Hematopoietic multipotent progenitor cell treated with erythropoietin and hydrocortisone succinate and interleukin-3 and kit ligand, for 17 days (in vitro differentiated cells): ENCODE results near the gene ATP5ME.
"Not testable (repeated sequence)": the region's sequence is repeated elsewhere in the genome, so short reads cannot be mapped to it uniquely, and the experiment has no call there.

Source experiments
- DNase-seq: peaks from one replicate; pipeline ENCODE4 v3.0.0-alpha.2; 2015; ENCODE audit warnings: low spot score

ATP5ME gene

DNA sequence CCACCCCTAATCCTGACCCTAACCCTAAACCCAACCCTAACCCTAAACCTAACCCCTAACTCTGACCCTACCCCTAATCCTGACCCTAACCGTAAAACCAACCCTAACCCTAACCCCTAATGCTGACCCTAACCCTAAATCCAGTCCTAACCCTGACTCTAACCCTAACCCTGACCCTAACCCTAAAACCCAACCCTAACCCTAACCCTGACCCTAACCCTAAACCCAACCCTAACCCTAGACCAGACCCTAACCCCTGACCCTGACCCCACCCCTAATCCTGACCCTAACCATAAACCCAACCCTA lies 30.8 kb upstream of the ATP5ME start:
- DNase-seq, result no peak

DNA sequence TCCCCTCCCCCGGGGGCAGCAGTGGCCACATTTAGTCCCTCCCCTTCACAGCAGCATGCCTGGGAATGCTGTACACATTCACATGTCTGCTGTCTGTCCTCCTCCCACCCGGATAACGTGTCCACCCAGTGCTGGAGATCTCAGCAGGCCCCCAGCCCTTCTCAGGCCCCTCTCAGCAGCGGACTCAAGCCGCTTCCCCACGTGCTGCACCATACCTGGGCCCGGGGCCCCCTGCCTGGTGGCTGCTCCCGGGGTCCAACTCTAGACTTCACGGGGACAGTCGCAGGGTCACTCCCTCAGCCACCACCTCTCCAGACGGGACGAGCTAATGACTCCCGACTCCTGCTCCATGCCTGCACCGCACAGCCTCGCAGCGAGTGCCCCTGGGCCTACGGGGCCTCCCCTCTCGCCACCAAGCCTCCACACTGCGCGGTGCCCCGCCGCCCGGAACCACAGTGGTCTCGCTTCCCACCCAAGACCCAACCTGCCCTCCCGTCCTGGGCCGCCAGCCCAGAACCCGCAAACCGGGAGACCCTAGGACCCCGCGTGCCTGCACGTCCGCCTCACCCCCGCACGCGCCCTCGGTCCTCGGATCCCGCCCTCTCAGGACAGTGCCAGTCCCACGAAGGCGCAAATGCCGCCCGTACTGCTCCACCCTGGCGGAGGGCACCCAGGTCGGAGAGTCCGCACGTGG lies 30.3 kb upstream of the ATP5ME start:
- DNase-seq, result no peak

DNA sequence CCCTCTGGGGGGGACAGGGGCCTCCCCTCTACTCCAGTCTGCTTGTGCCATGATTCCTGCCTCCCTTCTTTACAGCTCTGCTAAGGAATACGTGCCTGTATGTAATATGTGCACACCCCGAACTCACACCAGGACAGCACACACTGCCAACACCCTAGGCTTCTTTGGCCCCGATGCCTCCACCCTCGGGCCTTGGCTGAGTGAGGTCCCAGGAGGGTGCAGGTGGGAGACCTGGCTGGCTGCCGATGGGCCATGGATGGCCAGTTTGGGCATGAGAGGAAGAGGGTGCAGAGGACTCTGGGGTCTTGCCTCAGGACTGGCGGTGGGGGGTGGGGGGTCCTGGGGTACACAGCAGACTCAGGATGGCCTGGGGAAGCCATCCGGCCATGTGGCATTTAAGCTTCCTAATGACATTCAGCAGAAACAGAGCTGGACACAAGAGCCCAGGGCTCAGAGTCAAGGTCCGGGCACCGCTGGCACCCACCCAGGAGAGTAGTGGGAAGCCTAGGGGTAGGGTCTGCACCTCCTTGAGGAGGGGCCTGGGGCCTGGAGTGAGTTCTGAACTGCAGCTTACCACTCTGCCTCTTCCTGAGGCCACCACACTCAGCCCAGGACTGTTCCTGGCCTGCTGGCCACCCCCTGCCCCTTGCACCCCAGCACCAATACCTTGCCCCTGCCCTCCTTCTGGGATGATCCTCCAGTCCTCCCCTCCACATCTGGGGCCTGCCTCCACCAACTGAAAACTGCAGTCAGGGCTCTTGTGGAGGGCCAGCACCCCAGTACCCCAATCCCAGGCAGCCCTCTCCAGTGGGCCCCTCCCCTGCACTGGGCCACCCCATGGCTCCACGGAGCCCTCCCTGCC lies 29.5 kb upstream of the ATP5ME start:
- DNase-seq, result no peak

DNA sequence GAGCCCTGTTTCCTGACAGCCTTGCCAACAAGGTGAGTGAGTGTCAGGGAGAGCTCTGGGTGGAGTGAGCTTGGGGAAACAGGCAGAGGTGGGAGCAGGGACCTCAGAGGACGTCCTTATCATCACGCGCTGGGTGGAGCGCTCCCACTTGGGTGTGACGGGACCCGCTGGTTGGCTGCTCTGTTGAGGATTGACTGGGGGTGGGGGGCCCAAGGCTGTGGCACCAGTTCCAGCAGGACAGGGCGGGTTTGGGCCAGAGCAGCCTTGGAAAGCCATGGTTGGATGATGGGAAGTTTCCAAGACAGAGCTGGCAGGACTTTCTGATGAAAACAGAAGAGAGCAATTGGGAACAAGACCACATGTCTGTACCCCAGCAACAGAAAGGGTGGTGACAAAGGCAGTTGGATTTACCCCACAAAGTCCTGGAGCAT lies 28.6 kb upstream of the ATP5ME start:
- peak; percentile 43 for DNase-seq

DNA sequence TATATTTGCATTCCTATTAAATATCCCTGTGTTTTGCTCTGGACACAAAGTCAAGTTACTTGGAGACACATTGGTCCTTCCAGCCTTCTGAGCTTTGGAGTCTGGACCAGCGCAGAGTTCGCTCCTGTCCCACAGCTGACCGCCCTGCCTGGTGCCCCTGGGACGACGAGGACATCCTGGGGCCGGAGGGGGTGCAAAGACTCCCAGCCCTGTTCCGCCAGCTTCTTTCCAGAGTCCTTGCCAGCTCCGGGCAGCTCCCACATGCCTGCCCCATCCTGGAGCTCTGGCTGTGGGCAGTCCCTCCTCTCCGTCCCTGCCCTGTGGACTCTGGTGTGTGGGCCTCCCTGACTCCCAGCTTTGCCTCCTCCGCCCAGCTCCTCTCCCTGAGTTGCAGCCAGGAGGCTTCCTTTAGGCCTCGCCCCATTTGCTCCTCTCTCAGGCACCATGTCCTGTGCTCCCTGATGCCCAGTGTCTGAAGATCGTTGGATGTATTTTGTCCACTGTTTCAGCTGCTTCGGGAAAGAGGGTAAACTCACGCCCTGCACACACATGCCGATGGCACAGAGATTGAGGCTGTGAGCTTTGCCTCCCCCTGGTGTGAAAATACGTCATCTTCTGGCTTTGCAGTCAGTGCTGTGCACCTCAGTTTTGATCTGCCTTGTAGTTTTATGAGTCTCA lies 26.6 kb upstream of the ATP5ME start:
- no peak for DNase-seq

DNA sequence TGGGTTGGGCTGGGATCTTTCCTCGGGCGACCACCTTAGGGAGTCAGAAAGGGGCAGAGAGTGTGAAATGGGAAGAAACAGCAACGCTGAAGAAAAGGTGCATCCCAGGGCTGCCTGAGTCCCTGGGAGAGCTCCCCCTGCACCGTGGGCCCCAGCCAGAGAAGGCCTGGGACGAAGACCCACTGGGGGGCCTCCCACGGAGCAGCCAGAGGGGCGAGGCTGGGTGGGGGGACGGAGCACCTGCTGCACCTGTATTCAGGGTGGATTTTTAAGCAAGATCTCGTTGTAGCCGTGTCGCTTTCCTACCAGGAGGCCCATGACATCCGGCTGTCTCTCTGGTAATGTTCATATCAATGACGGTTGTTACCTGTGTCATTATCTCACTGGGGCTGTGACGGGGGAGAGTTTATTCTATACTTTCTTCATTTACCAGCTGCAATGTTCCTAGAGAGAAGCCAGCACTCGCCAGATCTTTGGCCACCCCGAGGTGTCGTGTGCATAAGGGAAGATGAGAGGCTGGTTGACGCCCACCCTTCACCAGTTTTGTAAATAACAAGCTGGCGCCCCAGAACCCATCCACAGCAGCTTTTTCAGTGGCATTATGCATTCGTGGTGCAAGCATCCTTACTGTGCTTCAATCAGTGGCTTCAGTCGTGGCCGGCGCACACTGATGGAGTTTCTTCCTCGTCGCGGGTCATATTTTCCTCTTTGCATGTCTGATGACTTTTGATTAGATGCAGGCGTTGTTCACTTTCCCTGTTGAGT lies 25.9 kb upstream of the ATP5ME start:
- no peak for DNase-seq

DNA sequence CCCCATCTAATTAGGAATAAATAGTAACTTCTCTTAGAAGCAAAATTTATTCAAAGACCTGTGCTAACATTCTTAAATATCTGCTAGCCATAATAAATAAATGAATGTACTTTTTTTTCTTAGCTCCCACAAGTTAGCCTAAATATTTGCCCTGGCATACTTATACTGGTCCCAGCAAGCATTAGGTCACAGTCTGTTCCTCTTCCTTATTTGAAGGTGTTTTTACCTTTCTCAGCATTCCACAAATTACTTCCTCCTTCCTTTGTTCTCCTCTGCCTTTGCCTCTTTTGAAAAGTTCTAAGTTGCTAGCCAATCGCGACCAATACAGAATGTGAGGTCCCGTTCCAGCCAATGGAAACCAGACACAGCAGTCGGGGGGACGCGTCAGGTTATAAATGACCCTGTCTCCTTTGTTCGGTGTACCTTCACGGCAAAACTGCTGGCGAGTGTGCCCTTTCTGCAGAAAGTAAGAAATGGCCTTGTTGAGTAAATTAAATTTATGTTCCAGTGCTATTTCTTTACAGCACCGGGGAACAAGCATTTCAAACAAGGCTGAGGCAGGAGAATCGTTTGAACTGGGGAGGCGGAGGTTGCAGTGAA lies 20.4 kb upstream of the ATP5ME start:
- DNase-seq, result not testable (repeated sequence)

DNA sequence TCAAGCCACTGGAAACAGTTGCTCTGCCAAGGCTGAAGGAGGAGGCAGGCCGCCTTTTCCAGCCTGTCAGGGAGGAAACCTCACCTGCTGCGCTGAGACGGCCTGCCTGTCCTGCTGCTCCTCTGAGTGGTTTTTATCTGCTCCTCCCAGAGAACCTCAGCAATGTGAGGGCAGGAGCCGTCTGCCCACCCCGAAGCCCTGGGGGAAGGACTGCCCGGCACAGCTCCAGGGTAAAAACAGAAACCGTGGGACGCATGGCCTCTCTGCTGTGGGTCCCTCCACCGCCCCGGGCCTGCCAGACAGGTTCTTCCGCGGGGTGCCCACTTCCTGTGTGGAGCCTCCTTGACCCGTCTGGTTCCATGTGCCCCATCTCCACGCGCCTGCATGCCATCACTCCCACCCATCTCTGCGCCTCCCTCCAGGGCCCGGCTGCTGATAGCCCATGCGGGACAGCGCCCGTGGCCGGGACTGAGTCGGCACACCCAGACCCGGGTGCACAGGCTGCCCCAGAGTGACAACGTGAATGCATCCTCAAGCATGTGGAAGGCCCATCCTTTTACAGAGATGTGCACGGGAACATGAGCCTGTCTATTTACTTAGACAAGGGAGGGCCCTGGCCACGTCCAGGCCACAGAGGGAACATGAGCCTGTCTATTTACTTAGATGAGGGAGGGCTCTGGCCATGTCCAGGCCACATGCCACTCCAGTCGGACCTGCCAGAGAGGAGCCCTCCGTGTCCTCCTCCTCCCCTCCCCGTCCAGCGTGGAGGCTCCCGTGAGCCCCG lies 18.9 kb upstream of the ATP5ME start:
- no peak for DNase-seq

DNA sequence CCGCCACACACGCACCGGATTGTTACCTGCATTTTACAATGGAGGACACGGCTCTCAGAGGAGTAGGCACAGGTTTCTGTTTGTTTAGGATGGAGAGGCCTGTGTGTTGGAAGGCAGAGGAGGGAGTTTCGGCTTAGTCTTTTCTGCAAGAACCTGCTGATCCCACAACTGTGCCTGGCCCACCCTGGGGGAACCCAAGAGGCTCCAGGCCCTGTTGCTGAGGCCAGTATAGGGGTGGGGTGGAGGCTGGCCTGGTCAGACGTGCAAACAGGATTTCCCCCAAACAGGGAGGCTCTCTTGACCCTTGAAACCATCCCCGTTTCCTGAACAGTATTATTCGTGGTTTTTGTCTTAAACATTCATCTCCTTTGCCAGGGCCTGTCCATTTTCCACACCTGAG lies 15.6 kb upstream of the ATP5ME start:
- DNase-seq, result no peak

DNA sequence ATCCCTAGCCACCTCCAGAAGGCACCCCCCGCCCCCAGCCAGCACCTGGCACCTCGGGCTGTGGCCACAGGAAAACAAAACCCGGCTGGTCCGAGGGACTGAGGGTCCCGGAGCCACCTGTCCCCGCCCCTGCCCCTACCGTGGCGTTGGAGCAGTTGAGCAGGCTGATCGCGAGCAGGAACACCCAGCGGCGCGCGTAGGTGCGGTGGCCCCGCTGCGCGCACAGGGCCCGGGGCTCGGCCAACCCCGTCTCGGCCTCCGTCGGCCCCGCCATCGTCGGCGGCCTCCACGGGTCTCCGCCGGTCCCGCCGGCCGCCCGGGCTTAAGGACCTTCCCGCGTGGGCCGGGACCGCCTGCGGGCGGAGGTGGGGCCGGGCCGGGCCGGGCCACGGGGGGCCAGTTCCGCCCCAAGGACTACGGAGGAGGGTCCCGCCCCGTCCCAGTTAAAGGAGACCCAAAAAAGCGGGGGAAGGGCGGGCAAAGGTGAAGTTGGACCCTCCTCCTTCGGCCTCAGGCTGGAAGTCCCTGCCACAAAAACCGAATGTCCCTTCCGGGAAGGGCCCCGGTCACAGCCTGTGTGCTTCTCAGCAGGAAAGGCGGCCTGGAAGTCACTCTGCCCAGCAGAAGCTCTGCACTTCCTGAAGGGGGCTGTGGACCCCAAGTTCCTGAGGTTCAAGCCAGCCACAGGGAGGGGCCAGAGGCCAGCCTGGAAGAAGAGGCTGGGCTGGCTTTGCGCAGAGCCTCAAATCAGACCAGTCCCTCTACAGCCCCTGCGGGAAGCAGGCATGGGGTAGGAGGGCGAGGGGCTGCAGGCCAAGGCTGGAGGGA lies 15.0 kb upstream of the ATP5ME start, which contains the start of gene SLC49A3:
Gene SLC49A3 (minus strand): TSS at position 298 of the 828 bp plus-strand sequence. CDS start 24 bp downstream, at position 274.
- DNase-seq, result no peak

DNA sequence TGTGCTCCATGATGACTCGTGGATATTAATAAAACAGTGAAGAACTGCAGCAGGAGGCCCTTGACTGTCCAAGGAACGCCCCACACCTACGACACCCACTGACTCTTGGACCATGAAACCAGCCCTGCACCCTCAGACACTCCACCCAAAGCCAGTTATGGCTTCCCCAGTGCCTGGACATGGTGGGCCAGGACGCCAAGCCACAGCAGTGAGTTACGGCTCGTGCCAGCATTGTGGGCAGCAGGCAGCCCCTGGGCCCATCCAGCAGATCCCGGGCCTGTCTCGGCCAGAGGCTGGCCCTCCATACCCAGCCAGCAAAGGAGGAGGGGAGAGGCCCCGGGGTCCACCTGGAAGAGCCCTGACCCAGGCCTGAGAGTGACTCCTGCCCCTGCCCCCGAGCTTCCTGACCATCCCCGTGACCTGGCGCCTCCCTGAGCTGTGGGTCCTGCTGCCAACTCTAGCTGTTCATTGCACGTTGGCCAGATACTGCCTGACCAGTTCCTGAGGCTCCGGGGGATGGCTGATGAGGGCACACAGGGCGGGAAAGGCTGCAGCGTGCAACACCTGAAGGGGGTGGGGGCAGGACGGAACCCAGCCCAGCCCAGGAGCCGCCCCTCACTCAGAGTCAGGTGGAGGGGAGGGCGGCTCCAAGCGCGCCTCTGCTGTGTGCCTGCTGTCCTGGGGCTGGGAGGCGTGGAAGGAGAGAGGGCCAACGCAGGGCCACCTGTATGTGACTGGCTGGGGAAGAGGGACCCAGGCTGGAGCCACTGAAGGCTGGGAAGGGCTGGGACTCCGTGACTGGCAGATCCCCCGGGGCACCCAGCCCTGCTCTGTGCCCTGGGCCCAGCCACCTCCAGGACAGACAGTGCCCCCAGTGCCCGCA lies 14.1 kb upstream of the ATP5ME start:
- no peak for DNase-seq

DNA sequence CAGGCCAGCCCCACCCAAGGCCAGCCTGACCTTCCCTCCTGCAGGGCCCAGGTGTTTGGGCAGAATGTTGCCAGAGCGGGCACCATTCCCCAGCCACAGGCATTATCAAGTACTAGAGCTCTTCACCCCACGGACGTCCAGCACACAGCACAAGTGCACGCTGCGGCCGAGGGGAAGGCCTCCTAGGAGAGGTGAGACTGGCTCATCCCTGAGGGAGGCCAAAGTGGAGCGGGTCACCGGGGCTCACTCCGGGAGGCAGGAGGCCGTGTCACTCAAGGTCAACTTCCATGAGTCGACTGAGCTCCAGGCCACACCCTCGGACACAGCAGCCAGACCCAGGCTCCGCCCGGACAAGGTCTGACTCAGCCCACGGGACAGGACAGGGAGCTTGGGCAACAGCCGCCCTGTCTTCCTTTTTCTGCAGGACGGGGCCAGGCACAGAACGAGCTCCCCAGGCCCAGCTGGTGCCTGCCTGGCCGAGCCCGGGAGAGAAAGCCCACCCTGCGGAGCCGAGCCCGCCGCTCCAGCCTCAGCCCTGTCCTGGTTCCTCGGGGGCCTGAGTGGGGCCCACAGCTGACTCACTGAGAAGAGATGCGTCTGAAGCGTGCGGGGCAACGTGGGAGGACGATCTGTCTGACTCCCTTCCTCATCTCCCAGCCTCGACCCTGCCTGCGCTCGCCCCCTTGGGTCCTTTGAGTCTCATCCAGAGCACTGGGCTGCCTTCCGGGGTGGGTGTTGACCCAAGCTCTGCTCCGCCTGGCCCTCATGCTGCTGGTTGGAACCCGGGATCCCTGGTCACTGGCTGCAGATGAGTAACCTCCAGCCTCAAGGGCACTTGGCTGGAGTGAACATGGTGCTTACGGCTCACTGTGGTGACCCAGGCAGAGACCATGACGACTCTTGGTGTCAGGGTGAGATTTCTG lies 13.2 kb upstream of the ATP5ME start:
- no peak for DNase-seq

DNA sequence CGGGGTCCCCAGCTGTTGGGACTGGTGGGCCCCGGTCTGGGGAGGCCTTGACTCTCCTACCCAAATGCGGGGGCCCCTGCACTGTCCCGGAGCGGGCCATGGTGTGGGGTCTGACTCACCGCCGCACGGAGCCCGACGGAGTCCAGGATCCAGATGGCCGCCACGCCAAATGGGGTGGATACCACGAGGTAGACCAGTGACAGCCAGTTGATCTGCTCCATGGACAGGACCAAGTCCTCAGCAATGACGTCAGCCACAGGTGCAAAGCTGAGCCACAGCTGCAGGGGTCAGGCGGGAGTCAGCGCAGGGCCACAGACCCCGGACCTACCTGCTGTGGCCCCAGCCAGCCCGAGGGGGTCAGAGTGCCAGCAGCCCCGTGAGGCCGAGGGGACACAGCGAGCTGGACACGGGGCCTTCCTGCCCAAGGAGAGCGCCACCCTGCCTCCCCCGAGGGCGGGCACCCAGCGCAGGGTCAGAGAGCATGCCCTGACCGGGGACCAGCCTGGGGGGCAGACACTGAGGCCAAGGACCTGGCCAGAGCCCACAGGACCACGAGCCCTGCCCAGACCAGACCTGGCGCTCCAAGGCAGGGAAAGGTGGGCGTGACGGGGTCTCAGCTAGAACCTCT lies 12.5 kb upstream of the ATP5ME start:
- DNase-seq, result no peak

DNA sequence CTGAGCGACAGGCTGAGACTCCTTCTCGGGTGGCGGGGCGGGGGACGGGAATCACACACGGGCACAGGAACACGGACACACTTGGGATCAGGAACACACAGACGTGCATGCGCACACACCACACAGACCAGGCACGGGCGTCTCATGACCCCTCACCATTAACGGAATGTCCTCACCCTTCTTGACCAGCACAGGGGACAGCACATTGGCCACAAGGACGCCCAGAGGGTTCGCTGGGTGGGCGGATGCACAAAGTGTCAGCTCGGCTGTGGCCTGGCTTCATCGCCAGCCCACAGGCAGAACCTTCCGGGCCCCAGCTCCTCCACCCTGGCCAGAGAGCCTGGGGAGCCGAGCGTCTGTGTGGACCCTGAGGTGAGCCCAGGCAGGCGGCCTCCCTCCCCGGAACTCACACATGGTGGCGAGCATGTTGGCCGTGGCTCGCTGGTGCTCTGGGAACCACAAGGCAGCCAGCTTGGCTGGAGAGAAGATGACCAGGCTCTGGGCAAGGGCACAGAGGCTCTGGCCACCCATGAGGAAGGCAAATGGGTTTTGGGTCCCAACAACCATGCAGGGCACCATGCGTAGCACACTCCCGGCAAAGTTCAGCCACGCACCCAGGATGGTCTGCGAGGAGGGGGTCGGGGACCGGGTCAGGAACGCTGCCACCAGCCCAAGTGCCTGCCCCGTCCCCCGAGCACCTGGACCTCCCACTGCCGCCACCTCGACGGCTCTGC lies 11.8 kb upstream of the ATP5ME start:
- DNase-seq, result no peak

DNA sequence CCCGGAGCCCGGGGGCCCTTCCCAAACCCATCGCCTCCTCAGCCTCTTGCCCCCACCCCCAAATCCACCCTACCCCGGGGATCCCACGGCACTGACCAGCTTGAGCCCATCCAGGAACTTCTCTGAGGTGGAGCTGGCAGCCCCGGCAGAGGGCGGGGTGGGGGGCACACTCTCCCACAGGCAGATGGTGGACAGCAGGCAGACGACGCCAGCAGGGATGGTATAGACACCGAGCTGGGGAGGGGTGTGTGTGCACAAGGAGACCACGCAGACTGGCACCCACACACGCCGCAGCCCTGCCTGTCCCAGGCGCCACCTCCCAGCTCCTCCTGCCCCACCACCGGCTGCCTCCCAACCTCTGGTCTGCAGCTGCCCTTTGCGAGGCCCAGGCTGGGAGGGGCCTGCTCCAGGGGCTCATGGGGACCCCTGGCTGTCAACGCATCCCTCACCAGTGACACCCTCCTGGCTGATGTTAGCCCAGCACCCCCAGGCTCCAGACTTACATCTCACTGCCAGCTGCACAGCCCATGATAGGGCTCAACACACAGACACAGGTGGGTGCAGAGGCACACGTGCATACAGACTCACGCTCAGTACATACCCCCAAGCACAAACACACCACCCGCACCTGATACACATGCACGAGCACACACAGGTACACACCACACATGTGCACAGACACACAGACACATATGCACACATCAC lies 10.7 kb upstream of the ATP5ME start:
- DNase-seq, result no peak

DNA sequence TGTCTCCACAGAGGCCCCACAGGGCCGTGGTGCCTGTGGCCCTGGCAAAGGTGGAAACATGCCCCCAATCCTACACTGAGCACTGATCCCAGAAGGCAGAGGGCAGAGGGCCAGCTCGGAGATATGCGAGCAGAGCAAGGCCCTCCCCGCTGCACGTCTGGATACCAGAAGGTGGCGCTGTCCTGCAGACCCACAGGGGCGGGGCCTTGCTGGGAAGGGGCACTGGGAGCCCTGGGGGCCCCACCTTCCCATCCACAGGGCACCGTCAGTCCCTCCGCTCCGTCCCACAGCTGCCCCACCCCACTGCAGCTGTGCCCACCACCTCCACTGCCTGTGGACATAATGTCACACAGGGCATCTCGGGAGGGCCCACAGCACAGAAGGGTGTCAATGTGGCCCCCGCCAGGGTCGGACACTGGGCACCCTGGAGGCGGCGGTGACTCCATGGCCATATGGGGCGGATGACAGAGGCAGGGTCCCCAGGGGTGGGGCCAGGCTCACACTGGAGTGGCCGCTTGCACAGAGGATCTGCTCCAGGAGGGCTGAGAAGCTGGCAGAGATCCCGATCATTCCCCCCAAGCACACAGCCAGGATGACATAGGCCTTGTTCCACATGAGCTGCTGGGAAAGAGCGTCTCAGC lies 10.0 kb upstream of the ATP5ME start:
- DNase-seq, result peak; percentile 40
